ENCODE measurements around the gene HRH3.

DNA sequence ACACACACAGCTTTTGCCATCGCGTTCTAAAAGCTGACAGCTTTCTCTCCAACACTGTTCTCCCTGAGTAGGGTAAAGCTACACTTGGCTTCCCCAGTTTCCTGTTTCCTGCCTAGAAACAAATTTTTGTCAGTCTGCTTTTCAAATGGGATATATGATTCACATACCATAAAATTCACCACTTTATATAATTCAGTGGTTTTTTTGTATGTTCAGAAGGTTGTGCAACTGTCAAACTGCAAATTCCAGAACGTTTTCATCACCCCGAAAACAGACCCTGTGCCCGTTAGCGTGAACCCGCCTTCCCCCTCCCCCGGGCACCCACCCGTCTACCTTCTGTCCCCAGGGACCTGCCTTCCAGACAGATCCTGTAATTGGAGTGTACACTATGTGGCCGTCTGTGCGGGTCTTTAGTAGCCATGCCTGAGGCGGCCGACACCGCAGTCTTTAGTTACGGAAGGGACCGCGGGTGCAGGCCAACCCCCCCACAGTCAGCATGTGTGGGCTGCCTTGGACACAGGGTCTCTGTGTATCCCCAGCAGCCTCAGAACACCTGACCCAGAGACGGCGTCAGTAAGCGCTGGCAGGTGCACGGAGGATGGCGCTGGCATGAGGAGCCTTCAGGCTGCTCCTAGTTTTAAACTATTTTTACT lies 16.6 kb downstream of the HRH3 start:
- TF ChIP-seq, protein P1, sequence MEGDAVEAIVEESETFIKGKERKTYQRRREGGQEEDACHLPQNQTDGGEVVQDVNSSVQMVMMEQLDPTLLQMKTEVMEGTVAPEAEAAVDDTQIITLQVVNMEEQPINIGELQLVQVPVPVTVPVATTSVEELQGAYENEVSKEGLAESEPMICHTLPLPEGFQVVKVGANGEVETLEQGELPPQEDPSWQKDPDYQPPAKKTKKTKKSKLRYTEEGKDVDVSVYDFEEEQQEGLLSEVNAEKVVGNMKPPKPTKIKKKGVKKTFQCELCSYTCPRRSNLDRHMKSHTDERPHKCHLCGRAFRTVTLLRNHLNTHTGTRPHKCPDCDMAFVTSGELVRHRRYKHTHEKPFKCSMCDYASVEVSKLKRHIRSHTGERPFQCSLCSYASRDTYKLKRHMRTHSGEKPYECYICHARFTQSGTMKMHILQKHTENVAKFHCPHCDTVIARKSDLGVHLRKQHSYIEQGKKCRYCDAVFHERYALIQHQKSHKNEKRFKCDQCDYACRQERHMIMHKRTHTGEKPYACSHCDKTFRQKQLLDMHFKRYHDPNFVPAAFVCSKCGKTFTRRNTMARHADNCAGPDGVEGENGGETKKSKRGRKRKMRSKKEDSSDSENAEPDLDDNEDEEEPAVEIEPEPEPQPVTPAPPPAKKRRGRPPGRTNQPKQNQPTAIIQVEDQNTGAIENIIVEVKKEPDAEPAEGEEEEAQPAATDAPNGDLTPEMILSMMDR (IDR thresholded peaks at IDR 0.05), result no peak
- TF ChIP-seq EZH2phosphoT487 (IDR thresholded peaks at IDR 0.05) (no peak), EZH2 (IDR thresholded peaks at IDR 0.05) (no peak)
